Measurements from ENCODE around the gene TGDS.

DNA sequence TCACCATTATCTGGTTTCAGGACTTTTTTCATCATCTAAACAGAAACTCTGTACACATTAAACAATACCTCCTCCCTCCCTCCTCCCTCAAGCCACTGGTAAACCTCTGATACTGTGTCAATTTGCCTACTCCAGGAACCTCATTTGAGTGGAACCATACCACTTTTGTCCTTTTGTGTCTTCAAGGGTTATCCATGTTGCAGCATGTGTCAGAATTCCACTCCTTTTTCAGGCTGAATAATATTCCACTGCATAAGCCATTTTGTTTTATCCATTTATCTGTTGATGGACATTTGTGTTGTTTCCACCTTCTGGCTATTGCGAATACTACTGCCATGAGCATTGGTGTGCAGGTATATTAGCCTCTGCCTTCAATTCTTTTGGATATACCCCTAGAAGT is 27.5 kb downstream of the TGDS start:
- no peak for TF ChIP-seq POLR2A (IDR thresholded peaks at IDR 0.05)
- TF ChIP-seq, protein P1, sequence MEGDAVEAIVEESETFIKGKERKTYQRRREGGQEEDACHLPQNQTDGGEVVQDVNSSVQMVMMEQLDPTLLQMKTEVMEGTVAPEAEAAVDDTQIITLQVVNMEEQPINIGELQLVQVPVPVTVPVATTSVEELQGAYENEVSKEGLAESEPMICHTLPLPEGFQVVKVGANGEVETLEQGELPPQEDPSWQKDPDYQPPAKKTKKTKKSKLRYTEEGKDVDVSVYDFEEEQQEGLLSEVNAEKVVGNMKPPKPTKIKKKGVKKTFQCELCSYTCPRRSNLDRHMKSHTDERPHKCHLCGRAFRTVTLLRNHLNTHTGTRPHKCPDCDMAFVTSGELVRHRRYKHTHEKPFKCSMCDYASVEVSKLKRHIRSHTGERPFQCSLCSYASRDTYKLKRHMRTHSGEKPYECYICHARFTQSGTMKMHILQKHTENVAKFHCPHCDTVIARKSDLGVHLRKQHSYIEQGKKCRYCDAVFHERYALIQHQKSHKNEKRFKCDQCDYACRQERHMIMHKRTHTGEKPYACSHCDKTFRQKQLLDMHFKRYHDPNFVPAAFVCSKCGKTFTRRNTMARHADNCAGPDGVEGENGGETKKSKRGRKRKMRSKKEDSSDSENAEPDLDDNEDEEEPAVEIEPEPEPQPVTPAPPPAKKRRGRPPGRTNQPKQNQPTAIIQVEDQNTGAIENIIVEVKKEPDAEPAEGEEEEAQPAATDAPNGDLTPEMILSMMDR (IDR thresholded peaks at IDR 0.05) = no peak

Data from esophagus squamous epithelium (tissue), 4 donors.